ENCODE data around the gene SLC30A7. TPM values are rescaled to one million over a fixed set of nuclear protein-coding genes. Genes with fewer than 3 reads are reported as not detected.

The SLC30A7 gene
- polyA plus RNA-seq, 3 donors, result 9.2 to 23.3 (median 17.6) TPM

- Histone ChIP-seq H3K27ac (ENCODE audit: low read depth in 1 of 2, low read length in 2 of 2) (peak overlapping the region in 1 of 2 donors; percentile 67), H3K27me3 (ENCODE audit: control insufficient read depth in 2 of 2, insufficient read depth in 2 of 2, low read length in 2 of 2) (no peaks in the 10 kb centered on the region), H4K20me1 (ENCODE audit: insufficient read depth, low read length) (no peaks in the 10 kb centered on the region), H3K79me2 (ENCODE audit: insufficient read depth, low read length) (no peaks in the 10 kb centered on the region), H2AFZ (ENCODE audit: insufficient read depth, low read depth, low read length, poor library complexity, severe bottlenecking) (no peak overlapping the region), H3K4me1 (ENCODE audit: control insufficient read depth in 1 of 2, insufficient read depth in 2 of 2, low read length in 2 of 2) (peaks cover 38 to 58% of the 10 kb centered on the region in 2 donors), H3K4me2 (replicated peaks; ENCODE audit: extremely low read depth, low read length, poor library complexity, severe bottlenecking) (peak overlapping the region; percentile 49), H3K9me3 (replicated peaks in 1 of 2; ENCODE audit: control insufficient read depth in 1 of 2, insufficient read depth in 1 of 2, low read length in 2 of 2) (no peaks in the 10 kb centered on the region), H3K4me3 (replicated peaks in 1 of 3; ENCODE audit: low read depth in 2 of 3, low read length in 3 of 3) (no peak overlapping the region), H3K9ac (ENCODE audit: insufficient read depth, low read length, poor library complexity, severe bottlenecking) (no peak overlapping the region), H3K36me3 (replicated peaks in 1 of 2; ENCODE audit: control insufficient read depth in 1 of 2, insufficient read depth in 2 of 2, low read length in 2 of 2) (peaks cover 0 to 1% of the 10 kb centered on the region in 2 donors)
- intact Hi-C loops (cut with micrococcal nuclease), result no loop called here
- Mint-ChIP-seq H3K27me3 (ENCODE audit: low read depth in 3 of 3) (peaks cover 0 to 1% (median 0%) of the 10 kb centered on the region in 3 donors), H3K4me3 (peak overlapping the region in 1 of 2 donors; percentile 57), H3K9me3 (no peaks in the 10 kb centered on the region), H3K4me1 (peaks cover 51% of the 10 kb centered on the region), H3K36me3 (peaks cover 13 to 16% of the 10 kb centered on the region in 2 donors), H3K27ac (peak overlapping the region in 3 of 7 donors; percentile 60 to 85 (median 60))
- no peak for TF ChIP-seq CTCF (IDR thresholded peaks at IDR 0.05)
- no CpG with 5 or more reads among the region's 1 CpG for WGBS (ENCODE audit: insufficient coverage)
- DNase-seq, result no peak
Measured at GRCh38 chr1:101005183-101005582, 109.3 kb downstream of the SLC30A7 start.

GRCh38 chr1:101005871-101006270, 110.0 kb downstream of the SLC30A7 start:
- no peak overlapping the region for H3K4me3 ChIP-seq (replicated peaks in 1 of 3; ENCODE audit: low read depth in 2 of 3, low read length in 3 of 3)
- intact Hi-C loops (cut with micrococcal nuclease), result no loop called here
- peaks cover 2 to 3% of the 10 kb centered on the region in 2 donors for H3K36me3 ChIP-seq (replicated peaks in 1 of 2; ENCODE audit: control insufficient read depth in 1 of 2, insufficient read depth in 2 of 2, low read length in 2 of 2)
- Mint-ChIP-seq H3K27me3 (ENCODE audit: low read depth in 3 of 3) (peaks cover 0 to 1% (median 0%) of the 10 kb centered on the region in 3 donors), H3K36me3 (peaks cover 11 to 20% of the 10 kb centered on the region in 2 donors), H3K4me1 (peaks cover 51% of the 10 kb centered on the region), H3K4me3 (no peak overlapping the region), H3K27ac (peak overlapping the region in 5 of 7 donors; percentile 19 to 54 (median 35)), H3K9me3 (no peaks in the 10 kb centered on the region)
- H3K9ac ChIP-seq (ENCODE audit: insufficient read depth, low read length, poor library complexity, severe bottlenecking), result no peak overlapping the region
- no peaks in the 10 kb centered on the region for H3K27me3 ChIP-seq (ENCODE audit: control insufficient read depth in 2 of 2, insufficient read depth in 2 of 2, low read length in 2 of 2)
- H3K4me2 ChIP-seq (replicated peaks; ENCODE audit: extremely low read depth, low read length, poor library complexity, severe bottlenecking), result no peak overlapping the region
- H3K4me1 ChIP-seq (ENCODE audit: control insufficient read depth in 1 of 2, insufficient read depth in 2 of 2, low read length in 2 of 2), result peaks cover 38 to 58% of the 10 kb centered on the region in 2 donors
- H3K27ac ChIP-seq (ENCODE audit: low read depth in 1 of 2, low read length in 2 of 2), result peak overlapping the region in 1 of 2 donors; percentile 67
- H2AFZ ChIP-seq (ENCODE audit: insufficient read depth, low read depth, low read length, poor library complexity, severe bottlenecking), result no peak overlapping the region
- H4K20me1 ChIP-seq (ENCODE audit: insufficient read depth, low read length), result no peaks in the 10 kb centered on the region
- peak in 1 of 3 donors; percentile 18 for DNase-seq
- H3K79me2 ChIP-seq (ENCODE audit: insufficient read depth, low read length), result no peaks in the 10 kb centered on the region
- 100% methylated on average over 2 of the region's 4 CpGs for WGBS (ENCODE audit: insufficient coverage)
- TF ChIP-seq CTCF (IDR thresholded peaks at IDR 0.05), result no peak
- H3K9me3 ChIP-seq (replicated peaks in 1 of 2; ENCODE audit: control insufficient read depth in 1 of 2, insufficient read depth in 1 of 2, low read length in 2 of 2), result no peaks in the 10 kb centered on the region
